GM23338 (cell line): Measurements from ENCODE around the gene ZSCAN9. TPM values are rescaled to one million over a fixed set of nuclear protein-coding genes. Genes with fewer than 3 reads are reported as not detected.

Source experiments
- ATAC-seq: fragments of 200-7000 bp; cut with Tn5 transposase; 3 replicates; pipeline ENCODE4 v1.9.1; 2020
- DNase-seq: peaks from one replicate; pipeline ENCODE4 v3.0.0-alpha.2; 2015; ENCODE audit warnings: low spot score
- H2AFZ ChIP-seq: fragments of 200-600 bp; sonication (generic); 2 replicates; pipeline ENCODE4 v1.8.0; 2016; ENCODE audit warnings: antibody characterized with exemption, mild to moderate bottlenecking, moderate library complexity
- H3F3A ChIP-seq: fragments of 200-600 bp; sonication (generic); replicated peaks from 2 replicates; pipeline ENCODE4 v1.8.0; 2017; ENCODE audit warnings: antibody characterized with exemption, mixed run types, low read depth
- H3K27ac ChIP-seq: fragments of 200-600 bp; sonication (generic); 2 replicates; pipeline ENCODE4 v1.6.1; 2016; ENCODE audit warnings: low read depth
- H3K27me3 ChIP-seq: fragments of 200-600 bp; sonication (generic); 2 replicates; pipeline ENCODE4 v1.8.0; 2016; ENCODE audit warnings: mild to moderate bottlenecking, mixed run types, moderate library complexity; ENCODE audit not compliant: insufficient read depth
- H3K36me3 ChIP-seq: fragments of 200-600 bp; sonication (generic); 2 replicates; pipeline ENCODE4 v1.8.0; 2016; ENCODE audit warnings: mild to moderate bottlenecking; ENCODE audit not compliant: insufficient read depth
- H3K4me1 ChIP-seq: fragments of 200-600 bp; sonication (generic); 2 replicates; pipeline ENCODE4 v1.8.0; 2016; ENCODE audit warnings: mild to moderate bottlenecking, moderate library complexity; ENCODE audit not compliant: insufficient read depth
- H3K4me2 ChIP-seq: fragments of 200-600 bp; sonication (generic); 2 replicates; pipeline ENCODE4 v1.7.1; 2017; ENCODE audit warnings: mixed run types
- H3K4me3 ChIP-seq: fragments of 200-600 bp; sonication (generic); 2 replicates; pipeline ENCODE4 v1.6.1; 2016; ENCODE audit warnings: mixed run types
- H3K79me2 ChIP-seq: fragments of 200-600 bp; sonication (generic); replicated peaks from 2 replicates; pipeline ENCODE4 v1.8.0; 2017; ENCODE audit warnings: mild to moderate bottlenecking; ENCODE audit not compliant: insufficient read depth
- H3K9me2 ChIP-seq: fragments of 200-600 bp; sonication (generic); 2 replicates; pipeline ENCODE4 v1.8.0; 2017; ENCODE audit not compliant: insufficient read depth
- H4K20me1 ChIP-seq: fragments of 200-600 bp; sonication (generic); replicated peaks from 2 replicates; pipeline ENCODE4 v1.8.0; 2017; ENCODE audit warnings: mild to moderate bottlenecking; ENCODE audit not compliant: insufficient read depth
- H3K27ac Mint-ChIP-seq: 2 replicates; pipeline ENCODE4 v1.8.0; 2020; ENCODE audit warnings: inconsistent platforms, mild to moderate bottlenecking, moderate library complexity, mixed read lengths
- H3K27me3 Mint-ChIP-seq: 3 replicates; pipeline ENCODE4 v1.8.0; 2022; ENCODE audit warnings: low read depth, mild to moderate bottlenecking, moderate library complexity, mixed read lengths, inconsistent platforms; ENCODE audit not compliant: insufficient read depth, poor library complexity
- H3K36me3 Mint-ChIP-seq: 3 replicates; pipeline ENCODE4 v1.8.0; 2021; ENCODE audit warnings: low read depth, mild to moderate bottlenecking, inconsistent platforms, moderate library complexity, mixed read lengths
- H3K4me1 Mint-ChIP-seq: 3 replicates; pipeline ENCODE4 v1.8.0; 2020; ENCODE audit warnings: mild to moderate bottlenecking, inconsistent platforms, mixed read lengths
- H3K4me3 Mint-ChIP-seq: 3 replicates; pipeline ENCODE4 v1.8.0; 2021; ENCODE audit warnings: moderate library complexity, mild to moderate bottlenecking, inconsistent platforms, mixed read lengths
- H3K9me3 Mint-ChIP-seq: 3 replicates; pipeline ENCODE4 v1.8.0; 2020; ENCODE audit warnings: moderate library complexity, mild to moderate bottlenecking, inconsistent platforms, mixed read lengths
- CTCF ChIP-seq, 2 experiments: fragments of 200-600 bp in 1 of 2; sonication (generic) in 1 of 2; conservative IDR thresholded peaks; 2 replicates each; pipeline versions ENCODE4 v1.5.1 to v1.6.1; 2016 to 2017; ENCODE audit warnings: antibody characterized with exemption in 2 of 2, low read depth in 2 of 2, mild to moderate bottlenecking in 2 of 2, moderate library complexity in 1 of 2
- ETS1 ChIP-seq: IDR thresholded peaks from 2 replicates; pipeline ENCODE4 v1.6.1; 2016; ENCODE audit warnings: antibody characterized with exemption
- EZH2 ChIP-seq: fragments of 200-600 bp; sonication (generic); IDR thresholded peaks from one replicate; pipeline ENCODE4 v1.8.0; 2017; ENCODE audit warnings: antibody characterized with exemption, mild to moderate bottlenecking, low read depth; ENCODE audit not compliant: unreplicated experiment
- EZH2phosphoT487 ChIP-seq: fragments of 200-600 bp; sonication (generic); IDR thresholded peaks from one replicate; pipeline ENCODE4 v1.8.1; 2018; ENCODE audit warnings: antibody characterized with exemption; ENCODE audit not compliant: unreplicated experiment
- JUNB ChIP-seq: IDR thresholded peaks from one replicate; pipeline ENCODE4 v1.6.1; 2016; ENCODE audit warnings: antibody characterized with exemption; ENCODE audit not compliant: unreplicated experiment
- POLR2AphosphoS5 ChIP-seq: IDR thresholded peaks from 2 replicates; pipeline ENCODE4 v1.6.1; 2016; ENCODE audit warnings: antibody characterized with exemption, low read depth
- REST ChIP-seq: IDR thresholded peaks from one replicate; pipeline ENCODE4 v1.6.1; 2018; ENCODE audit warnings: antibody characterized with exemption; ENCODE audit not compliant: unreplicated experiment
- STAT1 ChIP-seq: IDR thresholded peaks from one replicate; pipeline ENCODE4 v1.6.1; 2016; ENCODE audit warnings: antibody characterized with exemption; ENCODE audit not compliant: unreplicated experiment
- ZNF114 ChIP-seq: fragments of 250-450 bp; sonication (Bioruptor Pico); IDR thresholded peaks from 2 replicates; pipeline ENCODE4 v1.5.0; 2020; ENCODE audit warnings: mild to moderate bottlenecking, moderate library complexity
- ZNF331 ChIP-seq: fragments of 250-450 bp; sonication (Bioruptor Pico); IDR thresholded peaks from 2 replicates; pipeline ENCODE4 v1.5.0; 2020; ENCODE audit warnings: low read depth, mild to moderate bottlenecking, moderate library complexity
- polyA plus RNA-seq: library from polyadenylated mRNA; unstranded; fragments of >200 nt; fragmentation: Nextera tagmentation; extraction: Ambion mirVana; gene quantifications from 2 replicates; pipeline ENCODE4 v1.2.1, GENCODE V29; 2016
- total RNA-seq: library from RNA; depleted of rRNA; stranded (reverse); fragments of >200 nt; shearing (Covaris generic); gene quantifications from 2 replicates; pipeline ENCODE4 v1.2.3, GENCODE V29; 2014

ZSCAN9 gene
- total and polyA plus RNA-seq, 2 experiments from 2014 or later = 10.0 to 10.9 TPM

GRCh38 chr6:28248916-28249315 is 23.8 kb downstream of the ZSCAN9 start:
- Histone ChIP-seq H3K27ac (no peak overlapping the region), H2AFZ (no peak overlapping the region), H3K27me3 (no peaks in the 10 kb centered on the region), H3K4me1 (peaks cover 11% of the 10 kb centered on the region), H3K4me2 (no peak overlapping the region), H3K4me3 (no peak overlapping the region), H4K20me1 (no peaks in the 10 kb centered on the region), H3F3A (no peaks in the 10 kb centered on the region), H3K36me3 (peaks cover 13% of the 10 kb centered on the region), H3K9me2 (no peaks in the 10 kb centered on the region), H3K79me2 (peaks cover 16% of the 10 kb centered on the region)
- Mint-ChIP-seq H3K4me3 (no peak overlapping the region), H3K27ac (no peak overlapping the region), H3K27me3 (peaks cover 8% of the 10 kb centered on the region), H3K9me3 (no peaks in the 10 kb centered on the region), H3K36me3 (peaks cover 37% of the 10 kb centered on the region), H3K4me1 (peaks cover 11% of the 10 kb centered on the region)
- ATAC-seq (no peak), DNase-seq (no peak)
- TF ChIP-seq STAT1 (no peak), ZNF331 (CRISPR knock-in tag) (no peak), JUNB (no peak), ZNF114 (CRISPR knock-in tag) (no peak), ETS1 (no peak), EZH2 (no peak), POLR2AphosphoS5 (no peak), CTCF (conservative IDR thresholded peaks at IDR 0.05; ENCODE audit: low read depth in 2 of 2) (no peak), REST (no peak), EZH2phosphoT487 (no peak)
